ENCODE measurements around the gene GFRA4. TPM values are rescaled to one million over a fixed set of nuclear protein-coding genes. Genes with fewer than 3 reads are reported as not detected.
A peak's percentile ranks its signal among the peaks of the same experiment; 100 is the strongest.

Gene GFRA4
- total and polyA plus RNA-seq, 12 donors: not detected

- Histone ChIP-seq H3K27me3 (peaks cover 35% of the 10 kb centered on the region), H3K9me3 (replicated peaks in 1 of 3) (no peaks in the 10 kb centered on the region), H3K4me1 (replicated peaks in 1 of 2) (peaks cover 0 to 7% of the 10 kb centered on the region in 2 donors), H3K4me3 (no peak overlapping the region), H3K27ac (peak overlapping the region in 1 of 5 donors; percentile 22), H3K36me3 (replicated peaks in 1 of 2) (no peaks in the 10 kb centered on the region)
- TF ChIP-seq, protein P1, sequence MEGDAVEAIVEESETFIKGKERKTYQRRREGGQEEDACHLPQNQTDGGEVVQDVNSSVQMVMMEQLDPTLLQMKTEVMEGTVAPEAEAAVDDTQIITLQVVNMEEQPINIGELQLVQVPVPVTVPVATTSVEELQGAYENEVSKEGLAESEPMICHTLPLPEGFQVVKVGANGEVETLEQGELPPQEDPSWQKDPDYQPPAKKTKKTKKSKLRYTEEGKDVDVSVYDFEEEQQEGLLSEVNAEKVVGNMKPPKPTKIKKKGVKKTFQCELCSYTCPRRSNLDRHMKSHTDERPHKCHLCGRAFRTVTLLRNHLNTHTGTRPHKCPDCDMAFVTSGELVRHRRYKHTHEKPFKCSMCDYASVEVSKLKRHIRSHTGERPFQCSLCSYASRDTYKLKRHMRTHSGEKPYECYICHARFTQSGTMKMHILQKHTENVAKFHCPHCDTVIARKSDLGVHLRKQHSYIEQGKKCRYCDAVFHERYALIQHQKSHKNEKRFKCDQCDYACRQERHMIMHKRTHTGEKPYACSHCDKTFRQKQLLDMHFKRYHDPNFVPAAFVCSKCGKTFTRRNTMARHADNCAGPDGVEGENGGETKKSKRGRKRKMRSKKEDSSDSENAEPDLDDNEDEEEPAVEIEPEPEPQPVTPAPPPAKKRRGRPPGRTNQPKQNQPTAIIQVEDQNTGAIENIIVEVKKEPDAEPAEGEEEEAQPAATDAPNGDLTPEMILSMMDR (IDR thresholded peaks at IDR 0.05): no peak
- no peak for TF ChIP-seq POLR2A (IDR thresholded peaks at IDR 0.05)
- intact Hi-C loops (cut with DNase I): loop anchor here (2.0 to 10.0 kb wide), 3 partner anchors 33 to 177 kb away; partner anchors contain the start of gene SIGLEC1 (in 1 of the 2)
- no peak for DNase-seq
- WGBS, 4 donors: 66 to 70% (median 68%) methylated on average over 3 to 8 of the region's 8 CpGs
Observed at GRCh38 chr20:3677733-3678132, 14.5 kb upstream of the GFRA4 start.

DNA sequence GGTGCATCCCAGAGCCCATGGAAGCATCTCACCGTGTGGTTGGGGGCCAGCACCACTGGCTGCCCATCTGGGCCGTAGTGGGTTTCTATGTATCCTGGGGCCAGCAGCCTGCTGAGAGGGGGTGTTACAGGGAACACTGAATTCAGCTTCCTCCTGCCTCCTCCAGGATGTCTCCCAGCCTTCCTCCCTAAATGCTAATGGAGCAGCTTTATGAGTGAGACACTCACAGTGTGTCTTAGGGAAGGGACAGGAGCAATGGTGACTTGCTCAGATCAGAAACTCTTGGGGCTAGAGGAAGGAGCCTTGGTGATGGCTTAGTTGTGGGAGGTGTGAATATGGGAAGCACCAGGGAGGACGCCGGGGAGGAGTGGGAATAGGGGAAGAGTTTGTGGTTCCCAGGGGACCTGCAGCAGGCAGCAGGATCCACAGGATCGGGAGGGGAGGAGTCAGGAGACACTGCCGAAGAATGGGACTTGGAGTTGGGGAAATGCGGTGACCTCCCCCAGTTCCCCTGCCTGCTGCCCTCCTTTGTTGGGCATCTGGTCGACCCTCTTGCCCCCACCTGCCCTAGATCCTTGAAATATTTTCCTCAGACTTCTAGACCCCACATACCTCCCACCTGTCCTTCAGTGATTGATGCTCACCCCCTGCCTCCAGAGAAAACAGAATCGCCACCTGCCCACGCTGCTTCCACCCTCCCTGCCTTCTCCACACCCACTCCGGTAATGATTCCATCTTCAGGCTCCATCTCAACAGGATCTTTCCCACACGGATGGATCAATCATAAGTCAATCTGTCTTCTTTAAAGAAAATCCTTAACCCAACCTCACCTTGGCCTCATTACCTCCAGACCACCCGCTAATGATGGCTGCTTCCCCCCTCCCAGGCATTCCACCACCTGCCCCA is 12.0 kb upstream of the GFRA4 start:
- TF ChIP-seq POLR2A (IDR thresholded peaks at IDR 0.05): no peak
- TF ChIP-seq, protein P1 (IDR thresholded peaks at IDR 0.05): no peak
- peaks cover 32% of the 10 kb centered on the region for H3K27me3 ChIP-seq
- 31 to 43% (median 37%) methylated on average over 11 to 13 of the region's 13 CpGs for WGBS, 4 donors
- intact Hi-C loops (cut with DNase I): loop anchor here in 1 of 2 donors (5.0 to 10.0 kb wide), 2 partner anchors 37 to 180 kb away; partner anchors contain the start of gene SIGLEC1
- no peaks in the 10 kb centered on the region for H3K36me3 ChIP-seq (replicated peaks in 1 of 2)
- no peak overlapping the region for H3K4me3 ChIP-seq
- DNase-seq: no peak
- H3K9me3 ChIP-seq (replicated peaks in 1 of 3): no peaks in the 10 kb centered on the region
- H3K4me1 ChIP-seq (replicated peaks in 1 of 2): no peaks in the 10 kb centered on the region
- no peak overlapping the region for H3K27ac ChIP-seq

DNA sequence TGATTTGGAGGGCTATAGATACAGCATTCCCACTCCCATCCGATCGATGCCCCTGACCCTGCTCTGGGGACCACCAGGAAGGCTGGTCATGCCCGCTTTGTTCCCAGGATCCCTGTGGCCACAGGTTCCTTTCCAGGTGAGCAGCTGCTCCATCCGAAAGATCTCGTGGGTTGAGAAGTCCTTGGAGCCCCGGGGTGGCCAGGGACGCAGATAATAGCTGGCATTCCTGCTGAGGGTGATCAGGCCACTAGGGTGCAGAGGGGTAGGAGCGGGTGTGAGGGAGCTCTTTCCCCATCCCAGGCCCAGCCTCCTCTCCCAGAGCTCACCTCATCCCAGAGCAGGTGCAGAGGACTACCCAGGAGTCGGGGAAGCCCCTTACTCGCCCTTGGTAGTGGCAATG is 11.2 kb upstream of the GFRA4 start:
- Histone ChIP-seq H3K27ac (no peak overlapping the region), H3K27me3 (peaks cover 32% of the 10 kb centered on the region), H3K9me3 (replicated peaks in 1 of 3) (no peaks in the 10 kb centered on the region), H3K36me3 (replicated peaks in 1 of 2) (no peaks in the 10 kb centered on the region), H3K4me3 (no peak overlapping the region), H3K4me1 (replicated peaks in 1 of 2) (no peaks in the 10 kb centered on the region)
- 48 to 62% (median 58%) methylated on average over 8 to 10 of the region's 10 CpGs for WGBS, 4 donors
- TF ChIP-seq, protein P1 (IDR thresholded peaks at IDR 0.05): no peak
- TF ChIP-seq POLR2A (IDR thresholded peaks at IDR 0.05): no peak
- intact Hi-C loops (cut with DNase I): loop anchor here in 1 of 2 donors (10.0 kb wide), 1 partner anchor 180 kb away; no protein-coding TSS in a partner anchor
- no peak for DNase-seq

- H3K4me3 ChIP-seq: no peak overlapping the region
- H3K36me3 ChIP-seq (replicated peaks in 1 of 2): no peaks in the 10 kb centered on the region
- no peak for DNase-seq
- no peak overlapping the region for H3K27ac ChIP-seq
- H3K9me3 ChIP-seq (replicated peaks in 1 of 3): no peaks in the 10 kb centered on the region
- 34 to 61% (median 44%) methylated on average over 12 to 90 of the region's 90 CpGs for WGBS, 4 donors
- H3K27me3 ChIP-seq: peaks cover 32% of the 10 kb centered on the region
- intact Hi-C loops (cut with DNase I): loop anchor here in 1 of 2 donors (10.0 kb wide), 1 partner anchor 181 kb away; no protein-coding TSS in a partner anchor
- TF ChIP-seq, protein P1 (IDR thresholded peaks at IDR 0.05): no peak
- TF ChIP-seq POLR2A (IDR thresholded peaks at IDR 0.05): no peak
- H3K4me1 ChIP-seq (replicated peaks in 1 of 2): no peaks in the 10 kb centered on the region
Observed at GRCh38 chr20:3673221-3674070, 10.2 kb upstream of the GFRA4 start.

All from adrenal gland (tissue), 12 donors.